Esophagus muscularis mucosa (tissue), 4 donors: ENCODE measurements around the gene GSTO2. TPM values are rescaled to one million over a fixed set of nuclear protein-coding genes. Genes with fewer than 3 reads are reported as not detected.

Experiments
- DNase-seq: peaks from one replicate; pipeline ENCODE4 v3.0.0-alpha.2; 2017; ENCODE audit errors: extremely low spot score
- H3K27ac ChIP-seq, 4 donors: fragments of 200-600 bp; sonication (generic); replicated peaks in 1 of 4; 1 replicate in 3 of 4; 2 replicates in 1 of 4; pipeline ENCODE4 v1.5.1; 2016 to 2019; ENCODE audit warnings: mild to moderate bottlenecking in 1 of 4
- H3K27me3 ChIP-seq, 4 donors: fragments of 200-600 bp; sonication (generic); one replicate each; pipeline versions ENCODE4 v1.5.1 to v1.6.0; 2016 to 2019
- H3K36me3 ChIP-seq, 4 donors: fragments of 200-600 bp; sonication (generic); one replicate each; pipeline ENCODE4 v1.5.1; 2016 to 2019
- H3K4me1 ChIP-seq, 4 donors: fragments of 200-600 bp; sonication (generic); one replicate each; pipeline ENCODE4 v1.5.1; 2016 to 2019
- H3K4me3 ChIP-seq, 4 donors: fragments of 200-600 bp; sonication (generic); 1 replicate in 2 of 4; 2 replicates in 2 of 4; pipeline ENCODE4 v1.5.1; 2016 to 2019; ENCODE audit warnings: mild to moderate bottlenecking in 4 of 4, moderate library complexity in 1 of 4
- H3K9me3 ChIP-seq, 4 donors: fragments of 200-600 bp; sonication (generic); 1 replicate in 3 of 4; 2 replicates in 1 of 4; pipeline ENCODE4 v1.5.1; 2016 to 2019
- EP300 ChIP-seq: sonication (generic); formaldehyde crosslinking; IDR thresholded peaks from one replicate; pipeline ENCODE4 v1.6.1; 2017; ENCODE audit warnings: antibody characterized with exemption
- POLR2A ChIP-seq: fragments of 450-650 bp; IDR thresholded peaks from one replicate; pipeline ENCODE4 v1.6.1; 2017; ENCODE audit warnings: antibody characterized with exemption, moderate library complexity, mild to moderate bottlenecking, low read depth
- POLR2AphosphoS5 ChIP-seq, 2 donors: sonication (generic); formaldehyde crosslinking; IDR thresholded peaks; one replicate each; pipeline ENCODE4 v1.6.1; 2017; ENCODE audit warnings: antibody characterized with exemption in 2 of 2
- WGBS: methylation state at CpG from one replicate; pipeline ENCODE4 v1.1.5; 2018; 5-methylcytosine and 5-hydroxymethylcytosine counted together
- intact Hi-C: fragments of 100-400 bp; cut with DNase I; formaldehyde crosslinking; loops from one replicate; pipeline ENCODE4 v1.15.1; 2023
- total RNA-seq, 4 donors: library from RNA; depleted of rRNA; stranded (reverse); fragments of >200 nt; gene quantifications; one replicate each; pipeline versions ENCODE4 v1.1.0 to v1.2.1, GENCODE V29; 2016
- TF ChIP-seq, protein P1 (sequence below), 3 experiments: fragments of 200-600 bp in 2 of 3; fragments of 450-650 bp in 1 of 3; sonication (generic) in 2 of 3; IDR thresholded peaks; one replicate each; pipeline ENCODE4 v1.5.1; 2017 to 2019; ENCODE audit warnings: antibody characterized with exemption in 3 of 3, mild to moderate bottlenecking in 2 of 3, moderate library complexity in 1 of 3

GSTO2 gene
- total RNA-seq, 4 donors from 2014 or later: 0.42 to 0.99 (median 0.63) TPM

DNA sequence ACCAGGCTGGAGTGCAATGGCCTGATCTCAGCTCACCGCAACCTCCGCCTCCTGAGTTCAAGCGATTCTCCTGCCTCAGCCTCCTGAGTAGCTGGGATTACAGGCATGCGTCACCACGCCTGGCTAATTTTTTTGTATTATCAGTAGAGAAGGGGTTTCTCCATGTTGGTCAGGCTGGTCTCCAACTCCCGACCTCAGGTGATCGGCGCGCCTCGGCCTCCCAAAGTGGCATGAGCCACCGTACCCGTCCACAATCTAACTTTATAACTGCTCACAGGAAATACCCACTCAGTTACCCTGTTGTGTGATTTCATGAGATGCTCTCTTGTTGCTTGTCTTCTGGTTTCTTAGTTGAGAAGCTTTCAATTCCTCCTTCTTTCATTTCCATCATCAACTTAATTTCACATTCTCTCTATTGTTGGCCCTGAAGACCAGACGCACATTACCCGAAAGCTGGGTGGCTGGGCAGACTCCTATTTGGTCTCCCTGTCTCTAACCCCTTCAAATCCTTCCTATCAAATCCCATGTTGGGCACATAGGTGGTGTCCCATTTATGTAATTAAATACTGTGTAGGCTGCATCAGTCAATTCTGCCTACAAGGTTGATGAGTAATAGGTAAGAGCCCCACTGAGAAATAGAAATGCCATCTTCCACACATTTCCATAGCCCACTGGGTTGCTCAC lies 1.1 kb upstream of the GSTO2 start:
- intact Hi-C loops: loop anchor here (5.0 kb wide), 1 partner anchor 146 kb away; the partner anchor contains the start of gene SFR1
- peak overlapping the region; percentile 84 to 94 (median 90) for H3K27ac ChIP-seq
- peaks cover 11 to 28% (median 22%) of the 10 kb centered on the region in 4 donors for H3K4me1 ChIP-seq
- H3K9me3 ChIP-seq: no peaks in the 10 kb centered on the region
- DNase-seq: no peak
- H3K27me3 ChIP-seq: no peaks in the 10 kb centered on the region
- TF ChIP-seq POLR2AphosphoS5 (IDR thresholded peaks at IDR 0.05): no peak
- TF ChIP-seq POLR2A: no peak
- TF ChIP-seq, protein P1, sequence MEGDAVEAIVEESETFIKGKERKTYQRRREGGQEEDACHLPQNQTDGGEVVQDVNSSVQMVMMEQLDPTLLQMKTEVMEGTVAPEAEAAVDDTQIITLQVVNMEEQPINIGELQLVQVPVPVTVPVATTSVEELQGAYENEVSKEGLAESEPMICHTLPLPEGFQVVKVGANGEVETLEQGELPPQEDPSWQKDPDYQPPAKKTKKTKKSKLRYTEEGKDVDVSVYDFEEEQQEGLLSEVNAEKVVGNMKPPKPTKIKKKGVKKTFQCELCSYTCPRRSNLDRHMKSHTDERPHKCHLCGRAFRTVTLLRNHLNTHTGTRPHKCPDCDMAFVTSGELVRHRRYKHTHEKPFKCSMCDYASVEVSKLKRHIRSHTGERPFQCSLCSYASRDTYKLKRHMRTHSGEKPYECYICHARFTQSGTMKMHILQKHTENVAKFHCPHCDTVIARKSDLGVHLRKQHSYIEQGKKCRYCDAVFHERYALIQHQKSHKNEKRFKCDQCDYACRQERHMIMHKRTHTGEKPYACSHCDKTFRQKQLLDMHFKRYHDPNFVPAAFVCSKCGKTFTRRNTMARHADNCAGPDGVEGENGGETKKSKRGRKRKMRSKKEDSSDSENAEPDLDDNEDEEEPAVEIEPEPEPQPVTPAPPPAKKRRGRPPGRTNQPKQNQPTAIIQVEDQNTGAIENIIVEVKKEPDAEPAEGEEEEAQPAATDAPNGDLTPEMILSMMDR (IDR thresholded peaks at IDR 0.05): no peak
- no peak for TF ChIP-seq EP300
- H3K36me3 ChIP-seq: peaks cover 22 to 58% (median 50%) of the 10 kb centered on the region in 4 donors
- WGBS: 93% methylated on average over 14 of the region's 14 CpGs
- H3K4me3 ChIP-seq: peak overlapping the region; percentile 69 to 93 (median 84)

DNA sequence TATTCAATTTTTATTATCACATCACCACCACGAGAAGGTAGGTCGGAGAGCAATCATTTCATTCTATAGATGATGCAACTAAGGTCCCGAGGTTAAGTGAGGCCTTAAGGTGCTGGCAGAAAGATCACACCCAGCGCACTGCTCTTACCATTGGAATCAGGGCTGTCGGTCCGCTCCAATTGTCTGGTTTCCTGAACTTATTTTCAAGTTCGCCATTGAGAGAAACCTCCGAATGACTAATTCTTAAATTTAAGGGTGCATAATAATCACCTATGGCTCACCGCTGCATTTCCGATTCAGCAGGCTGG lies 625 bp upstream of the GSTO2 start:
- Histone ChIP-seq H3K4me1 (peaks cover 9 to 23% (median 19%) of the 10 kb centered on the region in 4 donors), H3K9me3 (no peaks in the 10 kb centered on the region), H3K36me3 (peaks cover 18 to 53% (median 45%) of the 10 kb centered on the region in 4 donors), H3K27me3 (no peaks in the 10 kb centered on the region), H3K27ac (peak overlapping the region; percentile 84 to 94 (median 90)), H3K4me3 (peak overlapping the region; percentile 69 to 93 (median 84))
- intact Hi-C loops: loop anchor here (5.0 kb wide), 1 partner anchor 146 kb away; the partner anchor contains the start of gene SFR1
- TF ChIP-seq, protein P1 (IDR thresholded peaks at IDR 0.05): no peak
- TF ChIP-seq POLR2AphosphoS5 (IDR thresholded peaks at IDR 0.05) (no peak), POLR2A (no peak), EP300 (no peak)
- no peak for DNase-seq
- 5% methylated on average over 10 of the region's 10 CpGs for WGBS

DNA sequence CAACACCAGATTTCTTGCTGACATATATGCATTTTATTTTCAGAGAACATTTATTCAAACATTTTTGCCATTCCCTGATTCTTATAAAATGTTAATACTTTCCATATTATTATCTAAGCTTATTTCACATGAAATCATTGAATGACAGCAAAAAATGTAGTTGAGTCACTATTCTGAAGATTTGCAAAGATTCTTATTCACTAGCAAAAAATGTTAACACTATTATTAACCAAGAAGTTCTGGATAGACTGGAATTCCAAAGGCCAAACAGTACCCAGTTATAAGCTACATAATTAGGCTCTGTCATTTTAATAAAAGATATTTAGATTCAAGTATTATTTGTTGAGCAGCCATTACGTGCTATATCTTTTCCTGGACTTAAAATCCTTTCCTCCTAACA lies 4.3 kb downstream of the GSTO2 start:
- 68% methylated on average over 1 of the region's 1 CpG for WGBS
- peaks cover 0 to 4% (median under 1%) of the 10 kb centered on the region in 4 donors for H3K36me3 ChIP-seq
- no peak overlapping the region for H3K27ac ChIP-seq
- no peak overlapping the region for H3K4me3 ChIP-seq
- H3K9me3 ChIP-seq: no peaks in the 10 kb centered on the region
- intact Hi-C loops: no loop called here
- DNase-seq: no peak
- TF ChIP-seq EP300 (no peak), POLR2A (no peak), POLR2AphosphoS5 (IDR thresholded peaks at IDR 0.05) (no peak)
- TF ChIP-seq, protein P1 (IDR thresholded peaks at IDR 0.05): no peak
- peaks cover 9 to 16% (median 14%) of the 10 kb centered on the region in 4 donors for H3K4me1 ChIP-seq
- peaks cover 0 to 18% (median 8%) of the 10 kb centered on the region in 4 donors for H3K27me3 ChIP-seq

DNA sequence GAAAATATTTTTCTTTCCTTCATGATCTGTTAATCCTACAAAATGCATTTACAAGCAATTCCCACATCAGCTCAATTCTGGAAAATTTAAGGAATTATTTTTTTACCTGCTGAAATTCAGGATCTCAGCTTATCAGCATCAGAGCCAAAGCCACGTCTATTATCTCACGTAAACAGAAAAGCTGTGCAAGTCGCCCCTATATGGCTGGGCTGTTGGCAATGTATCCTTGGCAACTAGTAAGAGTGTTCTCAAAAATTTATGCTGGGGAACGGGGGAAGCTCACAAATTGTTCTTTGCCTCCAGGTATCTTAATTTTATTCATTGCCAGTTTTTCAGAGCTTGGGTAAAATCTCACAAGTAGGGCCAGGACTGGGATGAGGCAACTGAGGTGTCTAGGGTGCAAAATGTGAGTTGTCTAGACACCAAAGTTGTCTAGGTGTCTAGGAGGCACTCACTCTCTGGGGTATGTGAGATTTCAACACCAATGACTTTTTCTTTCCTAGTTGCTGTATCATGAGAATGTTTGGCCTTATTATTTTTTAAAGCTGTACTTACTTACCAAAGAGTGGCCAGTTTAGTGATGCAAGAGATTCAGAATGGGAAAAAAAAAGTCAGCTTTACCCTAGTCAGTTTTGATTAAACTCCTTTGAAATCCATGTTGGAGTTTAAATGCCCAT lies 5.1 kb downstream of the GSTO2 start:
- WGBS: 78% methylated on average over 4 of the region's 4 CpGs
- TF ChIP-seq EP300 (no peak), POLR2A (no peak), POLR2AphosphoS5 (IDR thresholded peaks at IDR 0.05) (no peak)
- TF ChIP-seq, protein P1 (IDR thresholded peaks at IDR 0.05): no peak
- no peak overlapping the region for H3K4me3 ChIP-seq

More for the DNA sequence above, 5.1 kb downstream of the GSTO2 start:
- intact Hi-C loops: no loop called here
- DNase-seq: no peak
- no peaks in the 10 kb centered on the region for H3K9me3 ChIP-seq
- no peak overlapping the region for H3K27ac ChIP-seq
- peaks cover 6 to 14% (median 11%) of the 10 kb centered on the region in 4 donors for H3K4me1 ChIP-seq
- no peaks in the 10 kb centered on the region for H3K36me3 ChIP-seq
- peaks cover 0 to 18% (median 8%) of the 10 kb centered on the region in 4 donors for H3K27me3 ChIP-seq
